ENCODE results near the gene EPX.

EPX gene

DNA sequence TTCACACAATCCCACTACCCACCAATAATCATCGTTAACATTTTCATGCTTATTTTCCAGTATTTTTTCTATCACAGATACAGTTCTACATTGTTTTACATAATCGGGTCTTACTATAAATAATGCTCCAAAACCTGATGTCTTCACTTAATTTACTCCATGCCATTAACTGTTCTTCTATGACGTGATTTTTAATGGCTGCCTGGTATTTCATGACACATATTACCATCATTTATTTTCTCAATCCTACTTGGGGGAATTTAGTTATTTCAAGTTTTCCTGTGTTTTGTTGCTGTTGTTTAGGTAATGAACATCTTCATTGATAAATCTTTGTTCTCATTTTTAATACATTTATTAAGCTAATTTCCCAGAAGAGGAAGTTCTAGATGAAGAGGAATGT lies 60.6 kb downstream of the EPX start:
- no peak for DNase-seq (ENCODE audit: low read depth in 3 of 3)

All from stimulated activated CD4-positive, alpha-beta T cell treated with anti-CD3 and anti-CD28 coated beads, TNF-alpha, amount 100 ng/mL, for 48 hours (primary cell).